H1 (cell line): Measurements from ENCODE around the gene KPNA4. TPM values are rescaled to one million over a fixed set of nuclear protein-coding genes. Genes with fewer than 3 reads are reported as not detected.

ENCODE experiments used
- CTCF ChIA-PET: fragments of 300-600 bp; sonication (Branson Sonifier 250); formaldehyde crosslinking; loops from one replicate; lab custom pipeline; 2021; ENCODE audit not compliant: partially characterized antibody; lab: Charles Lee
- POLR2A ChIA-PET: fragments of 300-600 bp; sonication (Branson Sonifier 250); formaldehyde crosslinking; loops from one replicate; lab custom pipeline; 2021; ENCODE audit warnings: inconsistent platforms; ENCODE audit not compliant: partially characterized antibody; lab: Charles Lee
- DNase-seq, 2 experiments: peaks; one replicate each; pipeline versions ENCODE4 v3.0.0 to v3.0.0-alpha.2; 2010 to 2022; ENCODE audit warnings: low spot score in 2 of 2, low read depth in 1 of 2, mixed read lengths in 1 of 2
- FAIRE-seq: peaks from 2 replicates; lab custom pipeline; 2011; peaks lifted over from hg19 to GRCh38; lab: Jason Lieb, UNC
- H2AFZ ChIP-seq: 2 replicates; pipeline ENCODE4 v1.8.1; 2012; ENCODE audit warnings: low read length, inconsistent platforms
- H2AK5ac ChIP-seq: 2 replicates; pipeline ENCODE4 v1.6.1; 2013; ENCODE audit warnings: low read depth, low read length
- H2BK120ac ChIP-seq: replicated peaks from 2 replicates; pipeline ENCODE3; 2013; ENCODE audit warnings: low read depth, low read length, inconsistent platforms
- H2BK12ac ChIP-seq: 2 replicates; pipeline ENCODE4 v1.6.1; 2013; ENCODE audit warnings: low read depth, low read length
- H2BK15ac ChIP-seq: 2 replicates; pipeline ENCODE4 v1.6.1; 2013; ENCODE audit warnings: low read length
- H2BK20ac ChIP-seq: 2 replicates; pipeline ENCODE4 v1.6.1; 2013; ENCODE audit warnings: low read length
- H2BK5ac ChIP-seq: 2 replicates; pipeline ENCODE4 v1.6.1; 2013; ENCODE audit warnings: low read depth, low read length
- H3K14ac ChIP-seq: 2 replicates; pipeline ENCODE4 v1.6.1; 2013; ENCODE audit warnings: inconsistent platforms; ENCODE audit not compliant: insufficient read length
- H3K18ac ChIP-seq: 2 replicates; pipeline ENCODE4 v1.6.1; 2013; ENCODE audit warnings: low read length; ENCODE audit errors: extremely low read depth
- H3K23ac ChIP-seq: 2 replicates; pipeline ENCODE4 v1.6.1; 2013; ENCODE audit warnings: inconsistent platforms; ENCODE audit not compliant: insufficient read length
- H3K23me2 ChIP-seq: 2 replicates; pipeline ENCODE4 v1.6.1; 2013; ENCODE audit warnings: low read depth, low read length
- H3K27ac ChIP-seq: 2 replicates; pipeline ENCODE4 v1.6.1; 2011; ENCODE audit warnings: low read depth, low read length, inconsistent platforms
- H3K27me3 ChIP-seq, 4 experiments: replicated peaks in 1 of 4; 1 replicate in 1 of 4; 2 replicates in 3 of 4; pipeline versions ENCODE4 v1.6.1 to v1.8.1; 2011 to 2013; ENCODE audit warnings: low read length in 3 of 4, mild to moderate bottlenecking in 3 of 4, inconsistent platforms in 2 of 4, mixed read lengths in 2 of 4, moderate library complexity in 1 of 4; ENCODE audit not compliant: control insufficient read depth in 3 of 4, insufficient read depth in 3 of 4; ENCODE audit errors: extremely low read depth in 1 of 4
- H3K36me3 ChIP-seq, 4 experiments: 2 replicates each; pipeline versions ENCODE4 v1.6.1 to v1.8.1; 2011 to 2013; ENCODE audit warnings: mild to moderate bottlenecking in 4 of 4, low read length in 3 of 4, moderate library complexity in 2 of 4, control low read depth in 1 of 4, inconsistent platforms in 1 of 4; ENCODE audit not compliant: insufficient read depth in 4 of 4, control insufficient read depth in 2 of 4
- H3K4ac ChIP-seq: replicated peaks from 2 replicates; pipeline ENCODE3; 2013; ENCODE audit warnings: low read length, low read depth, mixed read lengths, inconsistent platforms; ENCODE audit not compliant: insufficient read length
- H3K4me1 ChIP-seq, 4 experiments: replicated peaks in 1 of 4; 1 replicate in 1 of 4; 2 replicates in 3 of 4; pipeline versions ENCODE4 v1.6.1 to v1.8.1; 2011 to 2013; ENCODE audit warnings: low read length in 3 of 4, inconsistent platforms in 2 of 4, mixed read lengths in 1 of 4; ENCODE audit not compliant: insufficient read depth in 4 of 4, control insufficient read depth in 3 of 4
- H3K4me2 ChIP-seq, 2 experiments: 2 replicates each; pipeline versions ENCODE4 v1.6.1 to v1.8.1; 2011 to 2013; ENCODE audit warnings: low read depth in 2 of 2, low read length in 2 of 2, control low read depth in 1 of 2, inconsistent platforms in 1 of 2, mild to moderate bottlenecking in 1 of 2; ENCODE audit not compliant: insufficient read depth in 1 of 2
- H3K4me3 ChIP-seq, 4 experiments: fragments of 200-600, 300-600 bp in 1 of 4; sonication (generic), shearing (Covaris generic), sonication (Bioruptor Twin) in 1 of 4; 2 replicates each; pipeline versions ENCODE4 v1.5.1 to v1.8.1; 2011 to 2016; ENCODE audit warnings: low read length in 4 of 4, low read depth in 3 of 4, control low read depth in 2 of 4, inconsistent platforms in 2 of 4, mild to moderate bottlenecking in 2 of 4, mixed read lengths in 1 of 4, moderate library complexity in 1 of 4; ENCODE audit not compliant: insufficient read depth in 2 of 4; ENCODE audit errors: extremely low read depth in 1 of 4
- H3K56ac ChIP-seq: replicated peaks from 2 replicates; pipeline ENCODE3; 2013; ENCODE audit warnings: low read depth, mild to moderate bottlenecking, mixed read lengths, low read length, inconsistent platforms; ENCODE audit not compliant: insufficient read length
- H3K79me1 ChIP-seq: 2 replicates; pipeline ENCODE4 v1.6.1; 2013; ENCODE audit warnings: low read depth, low read length, control low read depth
- H3K79me2 ChIP-seq, 2 experiments: 2 replicates each; pipeline versions ENCODE4 v1.6.1 to v1.8.1; 2012 to 2013; ENCODE audit warnings: low read length in 2 of 2, mild to moderate bottlenecking in 2 of 2, inconsistent platforms in 1 of 2; ENCODE audit not compliant: insufficient read depth in 2 of 2, control insufficient read depth in 1 of 2
- H3K9ac ChIP-seq, 4 experiments: replicated peaks in 1 of 4; 1 replicate in 1 of 4; 2 replicates in 3 of 4; pipeline versions ENCODE4 v1.6.1 to v1.8.1; 2011 to 2013; ENCODE audit warnings: low read depth in 3 of 4, low read length in 3 of 4, control low read depth in 2 of 4, mild to moderate bottlenecking in 2 of 4, moderate library complexity in 2 of 4, inconsistent platforms in 1 of 4; ENCODE audit errors: extremely low read depth in 1 of 4
- H3K9me3 ChIP-seq, 2 experiments: 2 replicates each; pipeline versions ENCODE4 v1.6.1 to v1.8.1; 2012 to 2013; ENCODE audit warnings: mild to moderate bottlenecking in 2 of 2, moderate library complexity in 2 of 2, control low read depth in 1 of 2, inconsistent platforms in 1 of 2, low read depth in 1 of 2, low read length in 1 of 2, mixed read lengths in 1 of 2; ENCODE audit not compliant: insufficient read depth in 2 of 2
- H4K20me1 ChIP-seq, 2 experiments: replicated peaks in 1 of 2; 2 replicates each; pipeline versions ENCODE3 to v1.8.1; 2011 to 2013; ENCODE audit warnings: inconsistent platforms in 2 of 2, low read length in 2 of 2, mild to moderate bottlenecking in 1 of 2; ENCODE audit not compliant: insufficient read depth in 2 of 2, control insufficient read depth in 1 of 2
- H4K5ac ChIP-seq: 2 replicates; pipeline ENCODE4 v1.6.1; 2013; ENCODE audit warnings: low read length, low read depth, mixed read lengths, inconsistent platforms; ENCODE audit not compliant: insufficient read length
- H4K8ac ChIP-seq: 2 replicates; pipeline ENCODE4 v1.8.0; 2013; ENCODE audit warnings: mild to moderate bottlenecking, moderate library complexity, low read length, inconsistent platforms; ENCODE audit not compliant: insufficient read depth; ENCODE audit errors: extremely low read depth
- H4K91ac ChIP-seq: replicated peaks from 2 replicates; pipeline ENCODE3; 2013; ENCODE audit warnings: low read length, mixed read lengths, inconsistent platforms; ENCODE audit not compliant: insufficient read length
- polyA plus RNA-seq, 7 experiments: library from polyadenylated mRNA; depleted of rRNA in 3 of 7; stranded (reverse) in 5 of 7; unstranded in 2 of 7; fragments of >200 nt in 5 of 7; fragments of 200-250 nt in 2 of 7; gene quantifications; 1 replicate in 5 of 7; 2 replicates in 1 of 7; 4 replicates in 1 of 7; pipeline versions ENCODE4 v1.2.1 to v1.2.3, GENCODE V29; 2011 to 2013; ENCODE audit warnings: missing spikeins in 2 of 7, mixed read lengths in 2 of 7
- total RNA-seq: library from RNA; stranded (reverse); fragmentation: NEBNext Ultra II Directional; extraction: Animal tissue kit (Norgen Biotek cat#: 25700); gene quantifications from 2 replicates; pipeline ENCODE4 v1.2.1, GENCODE V29; 2021
- TF ChIP-seq, protein P1 (sequence below): fragments of 300-600 bp; sonication (generic); IDR thresholded peaks from 2 replicates; pipeline ENCODE4 v1.7.1; 2012; ENCODE audit warnings: low read length, moderate library complexity, mild to moderate bottlenecking, inconsistent platforms; ENCODE audit not compliant: insufficient replicate concordance

KPNA4 gene
- total and polyA plus RNA-seq, 2 of the 8 experiments (the other 6 are each of a cell fraction or from before 2014, with no cell fraction given) = 13.2 to 81.9 TPM

DNA sequence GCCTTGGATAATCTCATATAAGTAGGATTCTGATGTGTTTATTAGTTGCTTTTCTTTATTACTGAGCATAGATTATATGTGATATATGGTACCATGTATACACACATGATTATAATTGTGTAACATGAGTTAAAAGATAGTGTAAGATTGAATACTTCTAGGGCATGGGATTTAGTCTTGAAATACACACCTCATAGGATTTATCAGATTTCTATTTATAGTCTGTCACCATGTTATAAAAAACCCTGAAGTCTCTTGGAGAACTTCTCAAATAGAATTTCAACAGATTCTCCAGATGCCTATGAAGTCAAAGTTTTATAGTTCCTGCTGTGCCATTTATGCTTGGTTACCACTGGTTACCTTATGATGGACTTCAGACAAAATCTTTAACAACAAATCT, 11.2 kb upstream of the KPNA4 start:
- Histone ChIP-seq H3K4ac (no peak overlapping the region), H3K79me2 (no peaks in the 10 kb centered on the region)
- TF ChIP-seq, protein P1, sequence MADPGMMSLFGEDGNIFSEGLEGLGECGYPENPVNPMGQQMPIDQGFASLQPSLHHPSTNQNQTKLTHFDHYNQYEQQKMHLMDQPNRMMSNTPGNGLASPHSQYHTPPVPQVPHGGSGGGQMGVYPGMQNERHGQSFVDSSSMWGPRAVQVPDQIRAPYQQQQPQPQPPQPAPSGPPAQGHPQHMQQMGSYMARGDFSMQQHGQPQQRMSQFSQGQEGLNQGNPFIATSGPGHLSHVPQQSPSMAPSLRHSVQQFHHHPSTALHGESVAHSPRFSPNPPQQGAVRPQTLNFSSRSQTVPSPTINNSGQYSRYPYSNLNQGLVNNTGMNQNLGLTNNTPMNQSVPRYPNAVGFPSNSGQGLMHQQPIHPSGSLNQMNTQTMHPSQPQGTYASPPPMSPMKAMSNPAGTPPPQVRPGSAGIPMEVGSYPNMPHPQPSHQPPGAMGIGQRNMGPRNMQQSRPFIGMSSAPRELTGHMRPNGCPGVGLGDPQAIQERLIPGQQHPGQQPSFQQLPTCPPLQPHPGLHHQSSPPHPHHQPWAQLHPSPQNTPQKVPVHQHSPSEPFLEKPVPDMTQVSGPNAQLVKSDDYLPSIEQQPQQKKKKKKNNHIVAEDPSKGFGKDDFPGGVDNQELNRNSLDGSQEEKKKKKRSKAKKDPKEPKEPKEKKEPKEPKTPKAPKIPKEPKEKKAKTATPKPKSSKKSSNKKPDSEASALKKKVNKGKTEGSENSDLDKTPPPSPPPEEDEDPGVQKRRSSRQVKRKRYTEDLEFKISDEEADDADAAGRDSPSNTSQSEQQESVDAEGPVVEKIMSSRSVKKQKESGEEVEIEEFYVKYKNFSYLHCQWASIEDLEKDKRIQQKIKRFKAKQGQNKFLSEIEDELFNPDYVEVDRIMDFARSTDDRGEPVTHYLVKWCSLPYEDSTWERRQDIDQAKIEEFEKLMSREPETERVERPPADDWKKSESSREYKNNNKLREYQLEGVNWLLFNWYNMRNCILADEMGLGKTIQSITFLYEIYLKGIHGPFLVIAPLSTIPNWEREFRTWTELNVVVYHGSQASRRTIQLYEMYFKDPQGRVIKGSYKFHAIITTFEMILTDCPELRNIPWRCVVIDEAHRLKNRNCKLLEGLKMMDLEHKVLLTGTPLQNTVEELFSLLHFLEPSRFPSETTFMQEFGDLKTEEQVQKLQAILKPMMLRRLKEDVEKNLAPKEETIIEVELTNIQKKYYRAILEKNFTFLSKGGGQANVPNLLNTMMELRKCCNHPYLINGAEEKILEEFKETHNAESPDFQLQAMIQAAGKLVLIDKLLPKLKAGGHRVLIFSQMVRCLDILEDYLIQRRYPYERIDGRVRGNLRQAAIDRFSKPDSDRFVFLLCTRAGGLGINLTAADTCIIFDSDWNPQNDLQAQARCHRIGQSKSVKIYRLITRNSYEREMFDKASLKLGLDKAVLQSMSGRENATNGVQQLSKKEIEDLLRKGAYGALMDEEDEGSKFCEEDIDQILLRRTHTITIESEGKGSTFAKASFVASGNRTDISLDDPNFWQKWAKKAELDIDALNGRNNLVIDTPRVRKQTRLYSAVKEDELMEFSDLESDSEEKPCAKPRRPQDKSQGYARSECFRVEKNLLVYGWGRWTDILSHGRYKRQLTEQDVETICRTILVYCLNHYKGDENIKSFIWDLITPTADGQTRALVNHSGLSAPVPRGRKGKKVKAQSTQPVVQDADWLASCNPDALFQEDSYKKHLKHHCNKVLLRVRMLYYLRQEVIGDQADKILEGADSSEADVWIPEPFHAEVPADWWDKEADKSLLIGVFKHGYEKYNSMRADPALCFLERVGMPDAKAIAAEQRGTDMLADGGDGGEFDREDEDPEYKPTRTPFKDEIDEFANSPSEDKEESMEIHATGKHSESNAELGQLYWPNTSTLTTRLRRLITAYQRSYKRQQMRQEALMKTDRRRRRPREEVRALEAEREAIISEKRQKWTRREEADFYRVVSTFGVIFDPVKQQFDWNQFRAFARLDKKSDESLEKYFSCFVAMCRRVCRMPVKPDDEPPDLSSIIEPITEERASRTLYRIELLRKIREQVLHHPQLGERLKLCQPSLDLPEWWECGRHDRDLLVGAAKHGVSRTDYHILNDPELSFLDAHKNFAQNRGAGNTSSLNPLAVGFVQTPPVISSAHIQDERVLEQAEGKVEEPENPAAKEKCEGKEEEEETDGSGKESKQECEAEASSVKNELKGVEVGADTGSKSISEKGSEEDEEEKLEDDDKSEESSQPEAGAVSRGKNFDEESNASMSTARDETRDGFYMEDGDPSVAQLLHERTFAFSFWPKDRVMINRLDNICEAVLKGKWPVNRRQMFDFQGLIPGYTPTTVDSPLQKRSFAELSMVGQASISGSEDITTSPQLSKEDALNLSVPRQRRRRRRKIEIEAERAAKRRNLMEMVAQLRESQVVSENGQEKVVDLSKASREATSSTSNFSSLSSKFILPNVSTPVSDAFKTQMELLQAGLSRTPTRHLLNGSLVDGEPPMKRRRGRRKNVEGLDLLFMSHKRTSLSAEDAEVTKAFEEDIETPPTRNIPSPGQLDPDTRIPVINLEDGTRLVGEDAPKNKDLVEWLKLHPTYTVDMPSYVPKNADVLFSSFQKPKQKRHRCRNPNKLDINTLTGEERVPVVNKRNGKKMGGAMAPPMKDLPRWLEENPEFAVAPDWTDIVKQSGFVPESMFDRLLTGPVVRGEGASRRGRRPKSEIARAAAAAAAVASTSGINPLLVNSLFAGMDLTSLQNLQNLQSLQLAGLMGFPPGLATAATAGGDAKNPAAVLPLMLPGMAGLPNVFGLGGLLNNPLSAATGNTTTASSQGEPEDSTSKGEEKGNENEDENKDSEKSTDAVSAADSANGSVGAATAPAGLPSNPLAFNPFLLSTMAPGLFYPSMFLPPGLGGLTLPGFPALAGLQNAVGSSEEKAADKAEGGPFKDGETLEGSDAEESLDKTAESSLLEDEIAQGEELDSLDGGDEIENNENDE = no peak

More for the DNA sequence above, 11.2 kb upstream of the KPNA4 start:
- no peak overlapping the region for H4K5ac ChIP-seq
- peaks cover 0 to 3% (median 0%) of the 10 kb centered on the region in 4 experiments; a peak in 3 of 7 replicates for H3K4me1 ChIP-seq
- no peak overlapping the region for H4K91ac ChIP-seq
- H3K18ac ChIP-seq = no peak overlapping the region
- no peak overlapping the region for H2BK120ac ChIP-seq
- H2BK15ac ChIP-seq = no peak overlapping the region
- ChIA-PET POLR2A (interaction anchor here (1.0 kb wide), 1 partner anchor 10 kb away, joined by 3 read pairs; no protein-coding TSS in a partner anchor), CTCF (interaction anchor here (0.7 to 2.3 kb wide), 5 partner anchors 8 to 365 kb away, joined by 3 to 6 read pairs (median 3); no protein-coding TSS in a partner anchor)
- H3K4me2 ChIP-seq = no peak overlapping the region
- H2BK20ac ChIP-seq = no peak overlapping the region
- H2AFZ ChIP-seq = no peak overlapping the region
- peaks cover 0 to 1% (median 0%) of the 10 kb centered on the region in 4 experiments; a peak in 1 of 7 replicates for H3K27me3 ChIP-seq
- H2BK12ac ChIP-seq = no peak overlapping the region
- H3K23ac ChIP-seq = no peak overlapping the region
- H4K8ac ChIP-seq = no peak overlapping the region
- no peaks in the 10 kb centered on the region for H3K23me2 ChIP-seq
- H3K4me3 ChIP-seq = no peak overlapping the region
- H3K36me3 ChIP-seq = no peaks in the 10 kb centered on the region
- DNase-seq = no peak
- H2AK5ac ChIP-seq = no peak overlapping the region
- H3K14ac ChIP-seq = no peak overlapping the region
- H3K9me3 ChIP-seq = peaks cover 0 to 8% of the 10 kb centered on the region in 2 experiments; a peak in 1 of 4 replicates
- no peak overlapping the region for H3K56ac ChIP-seq
- FAIRE-seq = no peak
- H4K20me1 ChIP-seq = no peaks in the 10 kb centered on the region
- no peak overlapping the region for H3K27ac ChIP-seq
- H3K9ac ChIP-seq = no peak overlapping the region
- no peak overlapping the region for H2BK5ac ChIP-seq
- H3K79me1 ChIP-seq = no peaks in the 10 kb centered on the region
